ENCODE measurements around the gene INO80E.
"Not testable (repeated sequence)": the region's sequence is repeated elsewhere in the genome, so short reads cannot be mapped to it uniquely, and the experiment has no call there.

The INO80E gene

DNA sequence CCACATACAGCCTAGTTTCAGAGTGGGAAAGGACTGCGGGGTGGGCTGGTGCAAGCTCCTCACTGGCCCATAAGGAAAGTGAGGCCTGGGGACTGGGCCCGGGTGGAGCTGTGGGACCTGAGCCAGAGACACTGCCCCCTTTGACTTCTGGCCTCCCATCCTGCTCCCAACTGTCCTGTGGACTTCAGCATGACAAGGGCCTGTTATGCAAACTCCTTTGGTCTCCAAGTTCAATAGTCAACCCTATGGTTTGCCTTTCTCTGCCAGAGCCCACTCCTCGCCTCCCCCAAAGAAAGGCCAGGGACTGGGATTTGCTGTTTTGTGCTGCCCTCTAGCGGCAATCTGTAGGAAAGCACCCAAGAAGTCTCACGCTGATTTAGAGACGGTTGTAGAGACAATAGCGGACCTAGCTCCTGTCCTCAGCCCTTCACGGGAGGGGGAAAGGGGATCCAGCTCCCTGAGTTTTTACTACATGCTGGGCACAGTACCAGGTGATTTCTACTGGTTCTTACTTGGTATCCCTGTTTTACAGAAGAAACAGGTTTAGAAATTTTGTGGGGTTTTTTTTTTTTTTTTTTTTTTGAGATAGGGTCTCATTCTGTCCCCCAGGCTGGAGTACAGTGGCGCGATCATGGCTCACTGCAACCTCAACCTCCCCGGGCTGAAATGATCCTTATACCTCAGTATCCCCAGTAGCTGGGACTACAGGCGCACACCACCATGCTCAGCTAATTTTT is 36.2 kb downstream of the INO80E start:
- TF ChIP-seq, protein P1, sequence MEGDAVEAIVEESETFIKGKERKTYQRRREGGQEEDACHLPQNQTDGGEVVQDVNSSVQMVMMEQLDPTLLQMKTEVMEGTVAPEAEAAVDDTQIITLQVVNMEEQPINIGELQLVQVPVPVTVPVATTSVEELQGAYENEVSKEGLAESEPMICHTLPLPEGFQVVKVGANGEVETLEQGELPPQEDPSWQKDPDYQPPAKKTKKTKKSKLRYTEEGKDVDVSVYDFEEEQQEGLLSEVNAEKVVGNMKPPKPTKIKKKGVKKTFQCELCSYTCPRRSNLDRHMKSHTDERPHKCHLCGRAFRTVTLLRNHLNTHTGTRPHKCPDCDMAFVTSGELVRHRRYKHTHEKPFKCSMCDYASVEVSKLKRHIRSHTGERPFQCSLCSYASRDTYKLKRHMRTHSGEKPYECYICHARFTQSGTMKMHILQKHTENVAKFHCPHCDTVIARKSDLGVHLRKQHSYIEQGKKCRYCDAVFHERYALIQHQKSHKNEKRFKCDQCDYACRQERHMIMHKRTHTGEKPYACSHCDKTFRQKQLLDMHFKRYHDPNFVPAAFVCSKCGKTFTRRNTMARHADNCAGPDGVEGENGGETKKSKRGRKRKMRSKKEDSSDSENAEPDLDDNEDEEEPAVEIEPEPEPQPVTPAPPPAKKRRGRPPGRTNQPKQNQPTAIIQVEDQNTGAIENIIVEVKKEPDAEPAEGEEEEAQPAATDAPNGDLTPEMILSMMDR (IDR thresholded peaks at IDR 0.05; ENCODE audit: control extremely low read depth, extremely low read depth, low read depth, missing control alignments): peak; percentile 90
- peak; percentile 83 for DNase-seq (ENCODE audit: extremely low spot score)
- CTCF ChIA-PET: interaction anchor here (0.7 to 3.8 kb wide), 40 partner anchors 9 to 1087 kb away, joined by 3 to 47 read pairs (median 3); partner anchors contain the start of gene C16orf92
- POLR2A ChIA-PET: no interaction called here

- TF ChIP-seq, protein P1 (IDR thresholded peaks at IDR 0.05; ENCODE audit: control extremely low read depth, extremely low read depth, low read depth, missing control alignments): no peak
Measured at GRCh38 chr16:30033270-30033669, 37.2 kb downstream of the INO80E start.

GRCh38 chr16:30040221-30040620 is 44.2 kb downstream of the INO80E start:
- CTCF ChIA-PET: interaction anchor here (0.6 to 6.1 kb wide), 3 partner anchors 8 to 318 kb away, joined by 3 to 47 read pairs (median 3); partner anchors contain the start of gene TLCD3B
- POLR2A ChIA-PET: no interaction called here
- TF ChIP-seq, protein P1 (IDR thresholded peaks at IDR 0.05; ENCODE audit: control extremely low read depth, extremely low read depth, low read depth, missing control alignments): no peak
- no peak for DNase-seq (ENCODE audit: extremely low spot score)

More at GRCh38 chr16:30033270-30033669, 37.2 kb downstream of the INO80E start:
- POLR2A ChIA-PET: no interaction called here
- CTCF ChIA-PET: interaction anchor here (0.9 to 3.8 kb wide), 14 partner anchors 9 to 332 kb away, joined by 3 to 47 read pairs (median 9); partner anchors contain the start of gene C16orf92
- DNase-seq (ENCODE audit: extremely low spot score): no peak

DNA sequence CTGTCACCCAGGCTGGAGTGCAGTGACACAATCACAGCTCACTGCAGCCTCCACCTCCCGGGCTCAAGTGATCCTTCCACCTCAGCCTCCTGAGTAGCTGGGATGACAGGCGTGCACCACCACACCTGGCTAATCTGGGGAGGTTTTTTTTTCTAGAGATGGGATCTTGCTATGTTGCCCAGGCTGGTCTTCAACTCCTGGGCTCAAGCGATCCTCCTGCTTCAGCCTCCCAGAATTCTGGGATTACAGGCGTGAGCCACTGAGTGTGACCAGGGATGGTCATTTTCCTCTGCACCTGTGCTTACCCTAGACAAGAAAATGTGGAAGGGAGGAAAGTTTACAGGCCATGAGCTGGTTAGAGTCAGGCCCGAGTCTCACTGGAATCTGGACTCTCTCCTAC is 44.6 kb downstream of the INO80E start:
- CTCF ChIA-PET: interaction anchor here (1.2 to 6.1 kb wide), 2 partner anchors 8 to 349 kb away, joined by 3 to 47 read pairs; partner anchors contain the start of gene TLCD3B
- DNase-seq (ENCODE audit: extremely low spot score); POLR2A ChIA-PET: not testable (repeated sequence)

- ChIA-PET CTCF (interaction anchor here (1.2 to 6.1 kb wide), 2 partner anchors 9 to 350 kb away, joined by 3 to 47 read pairs; partner anchors contain the start of gene TLCD3B), POLR2A (no interaction called here)
- TF ChIP-seq, protein P1 (IDR thresholded peaks at IDR 0.05; ENCODE audit: control extremely low read depth, extremely low read depth, low read depth, missing control alignments): no peak
- no peak for DNase-seq (ENCODE audit: extremely low spot score)
Measured at GRCh38 chr16:30041841-30042240, 45.8 kb downstream of the INO80E start.

GRCh38 chr16:30046178-30046577 is 50.1 kb downstream of the INO80E start:
- ChIA-PET POLR2A (no interaction called here), CTCF (interaction anchor here (1.4 kb wide), 1 partner anchor 10 kb away, joined by 5 read pairs; no protein-coding TSS in a partner anchor)
- TF ChIP-seq, protein P1 (IDR thresholded peaks at IDR 0.05; ENCODE audit: control extremely low read depth, extremely low read depth, low read depth, missing control alignments): no peak
- DNase-seq (ENCODE audit: extremely low spot score): no peak

GRCh38 chr16:30046588-30046987 is 50.5 kb downstream of the INO80E start:
- TF ChIP-seq, protein P1 (IDR thresholded peaks at IDR 0.05; ENCODE audit: control extremely low read depth, extremely low read depth, low read depth, missing control alignments): no peak
- CTCF ChIA-PET: interaction anchor here (1.4 to 1.7 kb wide), 2 partner anchors 9 to 15 kb away, joined by 5 to 6 read pairs; no protein-coding TSS in a partner anchor
- POLR2A ChIA-PET: no interaction called here
- DNase-seq (ENCODE audit: extremely low spot score): no peak

All from GM10248 (cell line).